ENCODE results near the gene UBTD2.

GRCh38 chr5:172319708-172320441 is 36.3 kb upstream of the UBTD2 start:
- TF ChIP-seq CTCF (conservative IDR thresholded peaks at IDR 0.05 in 1 of 2, IDR thresholded peaks at IDR 0.05 in 1 of 2; ENCODE audit: low read depth in 1 of 2, low read length in 2 of 2) (no peak), EZH2 (IDR thresholded peaks at IDR 0.05; ENCODE audit: low read length, missing control alignments) (no peak)

Data from fibroblast of lung (primary cell).